Type B pancreatic cell (in vitro differentiated cells): ENCODE results near the gene C12orf42. TPM values are rescaled to one million over a fixed set of nuclear protein-coding genes. Genes with fewer than 3 reads are reported as not detected.

Source experiments
- DNase-seq: peaks from one replicate; pipeline ENCODE4 v3.0.0; 2021; ENCODE audit warnings: mixed read lengths; ENCODE audit not compliant: unreplicated experiment; ENCODE audit errors: extremely low spot score
- H3K27ac Mint-ChIP-seq: 2 replicates; pipeline ENCODE4 v1.8.0; 2021; ENCODE audit warnings: mild to moderate bottlenecking, mixed read lengths
- H3K27me3 Mint-ChIP-seq: 2 replicates; pipeline ENCODE4 v1.8.0; 2021; ENCODE audit warnings: mixed read lengths
- H3K36me3 Mint-ChIP-seq: 2 replicates; pipeline ENCODE4 v1.8.0; 2021; ENCODE audit warnings: mixed read lengths
- H3K4me1 Mint-ChIP-seq: one replicate; pipeline ENCODE4 v1.8.0; 2021; ENCODE audit warnings: mixed read lengths; ENCODE audit not compliant: unreplicated experiment
- H3K4me3 Mint-ChIP-seq: 2 replicates; pipeline ENCODE4 v1.8.0; 2021; ENCODE audit warnings: mild to moderate bottlenecking, mixed read lengths
- H3K9me3 Mint-ChIP-seq: 2 replicates; pipeline ENCODE4 v1.8.0; 2021; ENCODE audit warnings: mixed read lengths
- CTCF ChIP-seq: fragments of 200-600 bp; sonication (generic); conservative IDR thresholded peaks from 2 replicates; pipeline ENCODE4 v1.5.0; 2021; ENCODE audit warnings: antibody characterized with exemption, mild to moderate bottlenecking
- total RNA-seq: library from RNA; stranded (reverse); gene quantifications from 2 replicates; pipeline ENCODE4 v1.2.1, GENCODE V29; 2021; ENCODE audit warnings: low replicate concordance

C12orf42 gene
- total RNA-seq, 1 donor from 2014 or later = not detected

GRCh38 chr12:103379670-103380069, 116.1 kb downstream of the C12orf42 start:
- no peaks in the 10 kb centered on the region for H3K27me3 Mint-ChIP-seq
- H3K27ac Mint-ChIP-seq = no peak overlapping the region
- no peak for TF ChIP-seq CTCF
- H3K36me3 Mint-ChIP-seq = no peaks in the 10 kb centered on the region
- no peak overlapping the region for H3K4me3 Mint-ChIP-seq
- H3K4me1 Mint-ChIP-seq = no peaks in the 10 kb centered on the region
- no peak for DNase-seq
- no peaks in the 10 kb centered on the region for H3K9me3 Mint-ChIP-seq

DNA sequence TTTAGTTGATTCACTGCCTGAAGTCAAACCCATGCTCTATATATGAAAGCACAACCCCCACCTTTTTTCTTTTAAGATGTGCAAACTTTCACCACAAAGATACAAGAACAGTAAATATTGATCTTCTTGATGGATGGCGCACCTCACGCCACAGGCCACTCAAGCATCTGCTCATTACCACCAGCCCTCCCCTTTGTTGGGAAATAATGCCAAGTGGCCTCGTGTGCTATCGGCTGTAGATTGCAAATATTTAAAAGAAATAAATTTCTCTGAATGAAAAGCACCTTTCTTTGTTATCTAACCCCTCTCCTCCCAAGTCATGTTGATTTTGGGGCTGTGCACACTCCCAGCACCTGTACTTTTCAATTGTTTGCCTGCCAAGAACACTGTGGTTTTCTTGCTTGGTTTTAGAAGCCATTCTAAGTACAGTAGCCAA, 122.7 kb downstream of the C12orf42 start:
- no peak for DNase-seq
- H3K27ac Mint-ChIP-seq = no peak overlapping the region
- no peak overlapping the region for H3K4me3 Mint-ChIP-seq
- H3K9me3 Mint-ChIP-seq = no peaks in the 10 kb centered on the region
- H3K4me1 Mint-ChIP-seq = no peaks in the 10 kb centered on the region
- no peak for TF ChIP-seq CTCF
- peaks cover 7% of the 10 kb centered on the region for H3K27me3 Mint-ChIP-seq
- H3K36me3 Mint-ChIP-seq = no peaks in the 10 kb centered on the region

GRCh38 chr12:103369929-103370328, 125.8 kb downstream of the C12orf42 start:
- Mint-ChIP-seq H3K27me3 (peaks cover 10% of the 10 kb centered on the region), H3K9me3 (no peaks in the 10 kb centered on the region), H3K27ac (no peak overlapping the region), H3K36me3 (no peaks in the 10 kb centered on the region), H3K4me3 (no peak overlapping the region), H3K4me1 (no peaks in the 10 kb centered on the region)
- DNase-seq = no peak
- no peak for TF ChIP-seq CTCF

- Mint-ChIP-seq H3K27ac (no peak overlapping the region), H3K4me1 (no peaks in the 10 kb centered on the region), H3K27me3 (peaks cover 10% of the 10 kb centered on the region), H3K9me3 (no peaks in the 10 kb centered on the region), H3K36me3 (no peaks in the 10 kb centered on the region), H3K4me3 (no peak overlapping the region)
- DNase-seq = no peak
- TF ChIP-seq CTCF = no peak
Observed at GRCh38 chr12:103368167-103368566, 127.6 kb downstream of the C12orf42 start.

- DNase-seq = no peak
- TF ChIP-seq CTCF = no peak
- no peak overlapping the region for H3K4me3 Mint-ChIP-seq
- no peak overlapping the region for H3K27ac Mint-ChIP-seq
- H3K9me3 Mint-ChIP-seq = peaks cover 10% of the 10 kb centered on the region
- H3K36me3 Mint-ChIP-seq = no peaks in the 10 kb centered on the region
- peaks cover 3% of the 10 kb centered on the region for H3K27me3 Mint-ChIP-seq
- H3K4me1 Mint-ChIP-seq = peaks cover 4% of the 10 kb centered on the region
Observed at GRCh38 chr12:103354403-103354802, 141.4 kb downstream of the C12orf42 start.

GRCh38 chr12:103353913-103354312, 141.9 kb downstream of the C12orf42 start:
- Mint-ChIP-seq H3K4me3 (no peak overlapping the region), H3K27ac (no peak overlapping the region), H3K4me1 (peaks cover 4% of the 10 kb centered on the region), H3K27me3 (peaks cover 3% of the 10 kb centered on the region), H3K9me3 (peaks cover 10% of the 10 kb centered on the region), H3K36me3 (no peaks in the 10 kb centered on the region)
- TF ChIP-seq CTCF = no peak
- DNase-seq = no peak
